Vagina (tissue), 2 donors: Measurements from ENCODE around the gene DND1. TPM values are rescaled to one million over a fixed set of nuclear protein-coding genes. Genes with fewer than 3 reads are reported as not detected.

Experiments used
- DNase-seq, 2 donors: peaks; one replicate each; pipeline ENCODE4 v3.0.0-alpha.2; 2017; ENCODE audit errors: extremely low spot score in 2 of 2
- H3K27ac ChIP-seq: fragments of 200-600 bp; sonication (generic); one replicate; pipeline ENCODE4 v1.5.1; 2019
- H3K27me3 ChIP-seq: fragments of 200-600 bp; sonication (generic); one replicate; pipeline ENCODE4 v1.5.1; 2019
- H3K36me3 ChIP-seq, 2 donors: fragments of 200-600 bp; sonication (generic); one replicate each; pipeline ENCODE4 v1.5.1; 2017 to 2019
- H3K4me1 ChIP-seq: fragments of 200-600 bp; sonication (generic); one replicate; pipeline ENCODE4 v1.5.1; 2019
- H3K4me3 ChIP-seq, 2 donors: fragments of 200-600 bp; sonication (generic); 1 replicate in 1 of 2; 2 replicates in 1 of 2; pipeline ENCODE4 v1.5.1; 2016 to 2019
- H3K9me3 ChIP-seq: fragments of 200-600 bp; sonication (generic); one replicate; pipeline ENCODE4 v1.5.1; 2019
- CTCF ChIP-seq, 3 experiments: fragments of 450-650 bp in 2 of 3; fragments of 200-600 bp in 1 of 3; sonication (generic) in 1 of 3; IDR thresholded peaks; one replicate each; pipeline ENCODE4 v1.5.1; 2017 to 2019; ENCODE audit warnings: antibody characterized with exemption in 3 of 3, mild to moderate bottlenecking in 2 of 3, moderate library complexity in 2 of 3
- POLR2A ChIP-seq, 2 donors: fragments of 450-650 bp; IDR thresholded peaks; one replicate each; pipeline ENCODE4 v1.6.1; 2017; ENCODE audit warnings: antibody characterized with exemption in 2 of 2, mild to moderate bottlenecking in 2 of 2, moderate library complexity in 2 of 2
- POLR2AphosphoS5 ChIP-seq, 2 donors: sonication (generic); formaldehyde crosslinking; IDR thresholded peaks; one replicate each; pipeline ENCODE4 v1.9.0; 2017; ENCODE audit warnings: antibody characterized with exemption in 2 of 2, mild to moderate bottlenecking in 2 of 2, low read depth in 1 of 2; ENCODE audit not compliant: insufficient read depth in 1 of 2
- intact Hi-C: fragments of 100-400 bp; cut with DNase I; formaldehyde crosslinking; loops from one replicate; pipeline ENCODE4 v1.15.1; 2023
- total RNA-seq: library from RNA; depleted of rRNA; stranded (reverse); fragments of >200 nt; gene quantifications from one replicate; pipeline ENCODE4 v1.2.3, GENCODE V29; 2016

DND1 gene
- total RNA-seq, 1 donor from 2014 or later, result 2.9 TPM

DNA sequence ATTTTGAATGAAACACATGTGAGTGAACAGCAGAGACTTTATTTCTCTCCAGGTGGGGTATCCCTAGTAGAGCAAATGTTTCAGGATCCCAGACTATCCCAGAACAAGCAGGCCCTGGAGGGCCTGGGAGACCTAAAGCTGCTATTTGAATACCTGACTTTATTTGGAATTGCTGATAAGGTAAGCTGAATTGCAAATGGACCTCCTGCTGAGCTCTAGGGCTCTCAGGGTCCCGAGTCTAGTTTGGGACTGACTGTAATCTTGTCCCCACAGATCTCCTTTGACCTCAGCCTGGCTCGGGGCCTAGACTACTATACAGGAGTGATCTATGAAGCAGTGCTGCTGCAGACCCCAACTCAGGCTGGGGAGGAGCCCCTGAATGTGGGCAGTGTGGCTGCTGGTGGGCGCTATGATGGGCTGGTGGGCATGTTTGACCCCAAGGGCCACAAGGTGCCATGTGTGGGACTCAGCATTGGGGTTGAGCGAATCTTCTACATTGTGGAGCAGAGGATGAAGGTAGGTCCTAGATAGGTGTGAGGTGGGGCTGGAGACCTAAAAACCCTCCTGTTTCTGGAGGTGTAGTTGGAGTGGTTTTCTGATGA, 23.6 kb upstream of the DND1 start:
- no peak for TF ChIP-seq CTCF (IDR thresholded peaks at IDR 0.05)
- no peak for TF ChIP-seq POLR2AphosphoS5 (IDR thresholded peaks at IDR 0.05; ENCODE audit: insufficient read depth in 1 of 2, low read depth in 1 of 2)
- no peak for TF ChIP-seq POLR2A (IDR thresholded peaks at IDR 0.05)
- no peaks in the 10 kb centered on the region for H3K9me3 ChIP-seq
- H3K4me3 ChIP-seq, result no peak overlapping the region
- intact Hi-C loops, result no loop called here
- H3K27ac ChIP-seq, result no peak overlapping the region
- H3K36me3 ChIP-seq, result peaks cover 0 to 64% of the 10 kb centered on the region in 2 donors
- no peaks in the 10 kb centered on the region for H3K27me3 ChIP-seq
- DNase-seq, result peak in 1 of 2 donors; percentile 64
- peaks cover 30% of the 10 kb centered on the region for H3K4me1 ChIP-seq

GRCh38 chr5:140694276-140694675, 20.9 kb upstream of the DND1 start:
- intact Hi-C loops, result no loop called here
- no peak overlapping the region for H3K4me3 ChIP-seq
- peaks cover 0 to 58% of the 10 kb centered on the region in 2 donors for H3K36me3 ChIP-seq
- no peaks in the 10 kb centered on the region for H3K9me3 ChIP-seq
- H3K4me1 ChIP-seq, result peaks cover 36% of the 10 kb centered on the region
- no peaks in the 10 kb centered on the region for H3K27me3 ChIP-seq
- no peak overlapping the region for H3K27ac ChIP-seq
- no peak for DNase-seq
- TF ChIP-seq POLR2AphosphoS5 (IDR thresholded peaks at IDR 0.05; ENCODE audit: insufficient read depth in 1 of 2, low read depth in 1 of 2) (no peak), CTCF (IDR thresholded peaks at IDR 0.05) (no peak), POLR2A (IDR thresholded peaks at IDR 0.05) (no peak)

DNA sequence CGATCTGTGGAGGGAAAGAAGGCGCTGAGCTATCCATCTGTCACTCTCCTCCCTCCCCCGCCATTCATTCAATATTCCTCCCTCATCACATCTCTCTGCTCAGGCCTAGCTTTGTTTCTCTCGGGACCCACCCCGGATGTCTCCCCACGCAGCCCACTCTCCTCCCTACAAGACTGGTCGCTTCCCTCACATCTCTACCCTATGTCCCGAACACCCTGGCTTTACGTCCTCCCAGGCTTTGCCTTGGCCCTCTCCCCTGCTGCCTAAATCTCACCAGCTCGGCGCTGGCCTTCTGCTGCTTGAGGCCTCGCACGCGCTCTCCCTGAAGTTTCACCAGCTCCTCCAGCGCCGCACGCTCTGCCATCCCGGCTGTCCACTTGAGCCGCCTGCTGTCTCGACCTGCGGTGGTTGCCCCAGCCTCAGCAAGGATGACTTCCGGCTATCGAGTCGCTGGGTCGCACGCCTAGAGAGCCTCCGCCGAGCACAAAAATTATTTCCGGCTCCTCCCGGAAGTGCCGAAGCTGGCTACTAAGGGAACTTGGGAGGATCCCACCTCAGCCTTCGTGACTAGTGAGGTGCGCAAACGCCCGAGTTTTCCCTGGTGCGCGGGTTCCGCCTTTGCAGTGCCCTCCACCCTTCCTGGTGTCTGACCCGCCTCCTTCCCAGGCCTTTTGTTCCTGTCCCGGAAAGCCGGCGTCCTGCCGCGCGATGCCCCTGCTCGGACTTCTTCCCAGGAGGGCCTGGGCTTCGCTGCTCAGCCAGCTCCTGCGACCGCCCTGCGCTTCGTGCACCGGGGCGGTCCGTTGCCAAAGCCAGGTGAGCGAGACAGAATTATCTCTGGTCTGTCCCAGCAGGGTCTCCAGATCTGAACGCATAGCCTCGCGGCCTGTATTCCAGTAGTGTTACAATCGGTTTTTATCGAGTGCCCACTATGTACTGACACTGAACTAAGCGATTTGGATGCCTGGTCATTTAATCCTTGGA, 17.9 kb upstream of the DND1 start, which contains the start of the genes HARS1 and HARS2:
Gene HARS1 (minus strand): TSS at position 430 of the 984 bp plus-strand sequence. CDS start 66 bp downstream, at position 364.
Gene HARS2 (plus strand): TSS at position 515 of the 984 bp plus-strand sequence. CDS start 194 bp downstream, at position 709.
- H3K27me3 ChIP-seq, result no peaks in the 10 kb centered on the region
- peak within 1 kb of the TSS; percentile 66 to 86 for H3K4me3 ChIP-seq
- intact Hi-C loops, result no loop called here
- peaks cover 0 to 38% of the 10 kb centered on the region in 2 donors for H3K36me3 ChIP-seq
- H3K27ac ChIP-seq, result peak within 1 kb of the TSS; percentile 80
- DNase-seq, result peak in 1 of 2 donors; percentile 91
- H3K9me3 ChIP-seq, result no peaks in the 10 kb centered on the region
- peaks cover 38% of the 10 kb centered on the region for H3K4me1 ChIP-seq
- no peak for TF ChIP-seq POLR2A (IDR thresholded peaks at IDR 0.05)
- no peak for TF ChIP-seq CTCF (IDR thresholded peaks at IDR 0.05)
- TF ChIP-seq POLR2AphosphoS5 (IDR thresholded peaks at IDR 0.05; ENCODE audit: insufficient read depth in 1 of 2, low read depth in 1 of 2), result peak; percentile 88 to 93

- H3K27ac ChIP-seq, result peak overlapping the region; percentile 80
- no peak for DNase-seq
- TF ChIP-seq POLR2A (IDR thresholded peaks at IDR 0.05), result no peak
- no peak for TF ChIP-seq POLR2AphosphoS5 (IDR thresholded peaks at IDR 0.05; ENCODE audit: insufficient read depth in 1 of 2, low read depth in 1 of 2)
- no peak for TF ChIP-seq CTCF (IDR thresholded peaks at IDR 0.05)
- no peaks in the 10 kb centered on the region for H3K9me3 ChIP-seq
- peaks cover 0 to 31% of the 10 kb centered on the region in 2 donors for H3K36me3 ChIP-seq
- no peaks in the 10 kb centered on the region for H3K27me3 ChIP-seq
- H3K4me3 ChIP-seq, result peak overlapping the region; percentile 66 to 86
- intact Hi-C loops, result no loop called here
- H3K4me1 ChIP-seq, result peaks cover 38% of the 10 kb centered on the region
Measured at GRCh38 chr5:140690376-140690932, 17.1 kb upstream of the DND1 start.
